ENCODE data around the gene SPATA24.
"Not testable (repeated sequence)": the region's sequence is repeated elsewhere in the genome, so short reads cannot be mapped to it uniquely, and the experiment has no call there.

Gene SPATA24

GRCh38 chr5:139361835-139362429 is 42.0 kb downstream of the SPATA24 start:
- DNase-seq (ENCODE audit: low read depth) = no peak
- H3K4me3 ChIP-seq (replicated peaks; ENCODE audit: low read depth, low read length) = no peak overlapping the region

GRCh38 chr5:139360384-139360783 is 43.5 kb downstream of the SPATA24 start:
- no peak for DNase-seq (ENCODE audit: low read depth)
- TF ChIP-seq, protein P1, sequence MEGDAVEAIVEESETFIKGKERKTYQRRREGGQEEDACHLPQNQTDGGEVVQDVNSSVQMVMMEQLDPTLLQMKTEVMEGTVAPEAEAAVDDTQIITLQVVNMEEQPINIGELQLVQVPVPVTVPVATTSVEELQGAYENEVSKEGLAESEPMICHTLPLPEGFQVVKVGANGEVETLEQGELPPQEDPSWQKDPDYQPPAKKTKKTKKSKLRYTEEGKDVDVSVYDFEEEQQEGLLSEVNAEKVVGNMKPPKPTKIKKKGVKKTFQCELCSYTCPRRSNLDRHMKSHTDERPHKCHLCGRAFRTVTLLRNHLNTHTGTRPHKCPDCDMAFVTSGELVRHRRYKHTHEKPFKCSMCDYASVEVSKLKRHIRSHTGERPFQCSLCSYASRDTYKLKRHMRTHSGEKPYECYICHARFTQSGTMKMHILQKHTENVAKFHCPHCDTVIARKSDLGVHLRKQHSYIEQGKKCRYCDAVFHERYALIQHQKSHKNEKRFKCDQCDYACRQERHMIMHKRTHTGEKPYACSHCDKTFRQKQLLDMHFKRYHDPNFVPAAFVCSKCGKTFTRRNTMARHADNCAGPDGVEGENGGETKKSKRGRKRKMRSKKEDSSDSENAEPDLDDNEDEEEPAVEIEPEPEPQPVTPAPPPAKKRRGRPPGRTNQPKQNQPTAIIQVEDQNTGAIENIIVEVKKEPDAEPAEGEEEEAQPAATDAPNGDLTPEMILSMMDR (IDR thresholded peaks at IDR 0.05; ENCODE audit: low read length, missing control alignments) = no peak
- H3K4me3 ChIP-seq (replicated peaks; ENCODE audit: low read depth, low read length) = no peak overlapping the region

More at GRCh38 chr5:139361835-139362429, 42.0 kb downstream of the SPATA24 start:
- TF ChIP-seq, protein P1 (IDR thresholded peaks at IDR 0.05; ENCODE audit: low read length, missing control alignments) = no peak

GRCh38 chr5:139358064-139358463 is 45.8 kb downstream of the SPATA24 start:
- H3K4me3 ChIP-seq (replicated peaks; ENCODE audit: low read depth, low read length) = no peak overlapping the region
- TF ChIP-seq, protein P1 (IDR thresholded peaks at IDR 0.05; ENCODE audit: low read length, missing control alignments) = no peak
- no peak for DNase-seq (ENCODE audit: low read depth)

GRCh38 chr5:139355900-139356299 is 48.0 kb downstream of the SPATA24 start:
- DNase-seq (ENCODE audit: low read depth); H3K4me3 ChIP-seq (replicated peaks; ENCODE audit: low read depth, low read length): not testable (repeated sequence)

- no peak overlapping the region for H3K4me3 ChIP-seq (replicated peaks; ENCODE audit: low read depth, low read length)
- TF ChIP-seq, protein P1 (IDR thresholded peaks at IDR 0.05; ENCODE audit: low read length, missing control alignments) = no peak
- DNase-seq (ENCODE audit: low read depth) = no peak
These were observed 49.7 kb downstream of the SPATA24 start for GRCh38 chr5:139354186-139354585.

GRCh38 chr5:139347863-139348262 is 56.0 kb downstream of the SPATA24 start:
- not testable (repeated sequence) for H3K4me3 ChIP-seq (replicated peaks; ENCODE audit: low read depth, low read length); DNase-seq (ENCODE audit: low read depth)
